ENCODE results near the gene PDIA2. TPM values are rescaled to one million over a fixed set of nuclear protein-coding genes. Genes with fewer than 3 reads are reported as not detected.

The PDIA2 gene
- total and polyA plus RNA-seq, 2 donors (not counting 3 experiments of a cell fraction or from before 2014, with no cell fraction given), result 0.63 TPM; not detected in 1

GRCh38 chr16:286491-287297 is 3.7 kb downstream of the PDIA2 start:
- H3K4me1 ChIP-seq (ENCODE audit: control insufficient read depth, extremely low read depth, insufficient read depth, low read length), result no peaks in the 10 kb centered on the region
- H3K9me1 ChIP-seq (replicated peaks; ENCODE audit: control insufficient read depth, extremely low read depth, insufficient read depth, low read length), result no peaks in the 10 kb centered on the region
- H3K79me2 ChIP-seq (ENCODE audit: control insufficient read depth, insufficient read depth, low read length), result no peaks in the 10 kb centered on the region
- no peaks in the 10 kb centered on the region for H4K20me1 ChIP-seq (replicated peaks; ENCODE audit: control insufficient read depth, extremely low read depth, insufficient read depth, low read length)
- H3K27me3 ChIP-seq (ENCODE audit: control insufficient read depth in 2 of 2, insufficient read depth in 2 of 2, low read length in 2 of 2), result no peaks in the 10 kb centered on the region
- TF ChIP-seq GATA2 (IDR thresholded peaks at IDR 0.05; ENCODE audit: insufficient read depth, insufficient read length, low read depth, low read length) (no peak), JUN (IDR thresholded peaks at IDR 0.05; ENCODE audit: borderline replicate concordance, insufficient read depth, insufficient read length, low read depth) (no peak), CTCF (IDR thresholded peaks at IDR 0.05; ENCODE audit: extremely low read depth in 1 of 2, insufficient read depth in 1 of 2, low read depth in 1 of 2, low read length in 2 of 2) (no peak), POLR2A (IDR thresholded peaks at IDR 0.05; ENCODE audit: low read depth, low read length) (no peak), EZH2 (IDR thresholded peaks at IDR 0.05; ENCODE audit: borderline replicate concordance, low read depth, low read length, severe bottlenecking) (no peak), MYC (IDR thresholded peaks at IDR 0.05; ENCODE audit: low read depth, low read length) (no peak), MAX (IDR thresholded peaks at IDR 0.05; ENCODE audit: insufficient read depth, insufficient read length) (no peak), POLR2AphosphoS5 (IDR thresholded peaks at IDR 0.05; ENCODE audit: insufficient read depth, low read depth, low read length) (no peak), FOS (IDR thresholded peaks at IDR 0.05; ENCODE audit: borderline replicate concordance, insufficient read depth, low read length) (no peak)
- no peak overlapping the region for H3K27ac ChIP-seq (ENCODE audit: insufficient read depth, low read depth, low read length)
- H2AFZ ChIP-seq (ENCODE audit: low read depth, low read length), result no peak overlapping the region
- H3K36me3 ChIP-seq (ENCODE audit: control insufficient read depth in 2 of 2, extremely low read depth in 1 of 2, insufficient read depth in 2 of 2, low read length in 2 of 2), result peaks cover 0 to 21% of the 10 kb centered on the region in 2 experiments
- no peak for DNase-seq (ENCODE audit: low read depth, low spot score)
- no peaks in the 10 kb centered on the region for H3K9me3 ChIP-seq (replicated peaks; ENCODE audit: control insufficient read depth, insufficient read depth, low read length)
- no peak overlapping the region for H3K9ac ChIP-seq (replicated peaks; ENCODE audit: extremely low read depth, insufficient read depth, low read length)
- ChIA-PET CTCF (no interaction called here), POLR2A (no interaction called here)
- intact Hi-C loops (cut with micrococcal nuclease), result no loop called here
- H3K4me3 ChIP-seq (replicated peaks in 1 of 3; ENCODE audit: insufficient read depth in 1 of 3, low read depth in 1 of 3, low read length in 3 of 3), result no peak overlapping the region
- no TSS peak for BruUV-seq (replicated peaks)
- dilution Hi-C loops (cut with MboI; ENCODE audit: extremely low pct_ligation_motif_present, low sequenced_read_pairs), result no loop called here
- H3K4me2 ChIP-seq (ENCODE audit: insufficient read depth, low read length), result no peak overlapping the region
- FAIRE-seq, result no peak
